Gastroesophageal sphincter (tissue), 3 donors: ENCODE data around the gene ELMO1.

Source experiments
- CTCF ChIP-seq, 4 experiments: fragments of 200-600 bp in 2 of 4; fragments of 450-650 bp in 2 of 4; sonication (generic) in 1 of 4; IDR thresholded peaks; one replicate each; pipeline ENCODE4 v1.5.1; 2017 to 2019; ENCODE audit warnings: antibody characterized with exemption in 4 of 4, mild to moderate bottlenecking in 2 of 4, moderate library complexity in 2 of 4
- POLR2A ChIP-seq, 2 donors: fragments of 450-650 bp; IDR thresholded peaks; one replicate each; pipeline ENCODE4 v1.6.1; 2017; ENCODE audit warnings: antibody characterized with exemption in 2 of 2, mild to moderate bottlenecking in 2 of 2, moderate library complexity in 1 of 2
- POLR2AphosphoS5 ChIP-seq: sonication (generic); formaldehyde crosslinking; IDR thresholded peaks from one replicate; pipeline ENCODE4 v1.6.1; 2017; ENCODE audit warnings: antibody characterized with exemption

GRCh38 chr7:37235813-37236212 is 212.9 kb downstream of the ELMO1 start:
- TF ChIP-seq CTCF (IDR thresholded peaks at IDR 0.05) = no peak
- no peak for TF ChIP-seq POLR2A (IDR thresholded peaks at IDR 0.05)
- TF ChIP-seq POLR2AphosphoS5 = no peak
